ENCODE data around the gene FBXO2.

DNA sequence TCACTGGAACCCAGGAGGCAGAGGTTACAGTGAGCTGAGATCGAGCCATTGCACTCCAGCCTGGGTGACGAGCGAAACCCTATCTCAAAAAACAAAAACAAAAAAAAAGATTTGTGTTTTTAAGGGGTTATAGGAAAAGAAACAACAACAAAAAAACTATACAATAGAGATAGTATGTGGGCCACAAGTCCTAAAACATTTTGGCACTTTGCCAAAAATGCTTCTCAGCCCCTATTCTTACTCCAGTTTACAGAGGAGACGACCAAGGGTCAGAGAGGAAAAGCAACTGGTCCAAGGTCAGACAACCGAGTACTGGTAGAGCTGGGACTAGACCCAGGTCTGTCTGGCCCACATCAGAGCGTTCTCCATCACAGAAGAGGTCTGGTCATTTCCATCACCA is 3.4 kb upstream of the FBXO2 start:
- TF ChIP-seq EP300 (IDR thresholded peaks at IDR 0.05) = no peak
- TF ChIP-seq, protein P1, sequence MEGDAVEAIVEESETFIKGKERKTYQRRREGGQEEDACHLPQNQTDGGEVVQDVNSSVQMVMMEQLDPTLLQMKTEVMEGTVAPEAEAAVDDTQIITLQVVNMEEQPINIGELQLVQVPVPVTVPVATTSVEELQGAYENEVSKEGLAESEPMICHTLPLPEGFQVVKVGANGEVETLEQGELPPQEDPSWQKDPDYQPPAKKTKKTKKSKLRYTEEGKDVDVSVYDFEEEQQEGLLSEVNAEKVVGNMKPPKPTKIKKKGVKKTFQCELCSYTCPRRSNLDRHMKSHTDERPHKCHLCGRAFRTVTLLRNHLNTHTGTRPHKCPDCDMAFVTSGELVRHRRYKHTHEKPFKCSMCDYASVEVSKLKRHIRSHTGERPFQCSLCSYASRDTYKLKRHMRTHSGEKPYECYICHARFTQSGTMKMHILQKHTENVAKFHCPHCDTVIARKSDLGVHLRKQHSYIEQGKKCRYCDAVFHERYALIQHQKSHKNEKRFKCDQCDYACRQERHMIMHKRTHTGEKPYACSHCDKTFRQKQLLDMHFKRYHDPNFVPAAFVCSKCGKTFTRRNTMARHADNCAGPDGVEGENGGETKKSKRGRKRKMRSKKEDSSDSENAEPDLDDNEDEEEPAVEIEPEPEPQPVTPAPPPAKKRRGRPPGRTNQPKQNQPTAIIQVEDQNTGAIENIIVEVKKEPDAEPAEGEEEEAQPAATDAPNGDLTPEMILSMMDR (IDR thresholded peaks at IDR 0.05) = no peak
- no peak for TF ChIP-seq POLR2A (IDR thresholded peaks at IDR 0.05)
- no peak for TF ChIP-seq POLR2AphosphoS5 (IDR thresholded peaks at IDR 0.05)

All from suprapubic skin (tissue), 4 donors.